ENCODE results near the gene RAD54L. TPM values are rescaled to one million over a fixed set of nuclear protein-coding genes. Genes with fewer than 3 reads are reported as not detected.
"Not testable (repeated sequence)": the region's sequence is repeated elsewhere in the genome, so short reads cannot be mapped to it uniquely, and the experiment has no call there.

Gene RAD54L
- total RNA-seq (2014; rRNA removed; shearing (Covaris generic)), result 8.5 and 10.5 TPM in 2 replicates

- peak; percentile 96 for DNase-seq (ENCODE audit: low spot score)
Observed at GRCh38 chr1:46247436-46248121, at the start of gene RAD54L. RAD54L (plus strand) TSS chr1:46247763; CDS start chr1:46248406, 643 bp downstream.

GRCh38 chr1:46197964-46198811 is 49.4 kb upstream of the RAD54L start, which contains the start of gene POMGNT1:
POMGNT1 (minus strand) TSS chr1:46198434; CDS start chr1:46197821, 613 bp downstream.
- peak; percentile 44 for DNase-seq (ENCODE audit: low spot score)

- no peak for DNase-seq (ENCODE audit: low spot score)
Observed at GRCh38 chr1:46199233-46199749, 48.3 kb upstream of the RAD54L start.

- no peak for DNase-seq (ENCODE audit: low spot score)
Observed at GRCh38 chr1:46203738-46204405, 43.7 kb upstream of the RAD54L start.

GRCh38 chr1:46204406-46204742 is 43.2 kb upstream of the RAD54L start:
- no peak for DNase-seq (ENCODE audit: low spot score)

- DNase-seq (ENCODE audit: low spot score), result no peak
Observed at GRCh38 chr1:46205141-46205540, 42.4 kb upstream of the RAD54L start.

- no peak for DNase-seq (ENCODE audit: low spot score)
Observed at GRCh38 chr1:46205791-46206190, 41.8 kb upstream of the RAD54L start.

- no peak for DNase-seq (ENCODE audit: low spot score)
Observed at GRCh38 chr1:46206399-46206798, 41.2 kb upstream of the RAD54L start.

GRCh38 chr1:46210561-46210960 is 37.0 kb upstream of the RAD54L start:
- no peak for DNase-seq (ENCODE audit: low spot score)

- DNase-seq (ENCODE audit: low spot score), result no peak
Observed at GRCh38 chr1:46211051-46211450, 36.5 kb upstream of the RAD54L start.

- no peak for DNase-seq (ENCODE audit: low spot score)
Observed at GRCh38 chr1:46215504-46215903, 32.1 kb upstream of the RAD54L start.

GRCh38 chr1:46218443-46218842 is 29.1 kb upstream of the RAD54L start:
- DNase-seq (ENCODE audit: low spot score), result no peak

GRCh38 chr1:46219551-46220520 is 27.7 kb upstream of the RAD54L start:
- DNase-seq (ENCODE audit: low spot score), result no peak

- no peak for DNase-seq (ENCODE audit: low spot score)
Observed at GRCh38 chr1:46220808-46221207, 26.8 kb upstream of the RAD54L start.

- no peak for DNase-seq (ENCODE audit: low spot score)
Observed at GRCh38 chr1:46221749-46222148, 25.8 kb upstream of the RAD54L start.

GRCh38 chr1:46223055-46223454 is 24.5 kb upstream of the RAD54L start:
- not testable (repeated sequence) for DNase-seq (ENCODE audit: low spot score)

- peak; percentile 87 for DNase-seq (ENCODE audit: low spot score)
Observed at GRCh38 chr1:46223472-46223943, 24.1 kb upstream of the RAD54L start.

- DNase-seq (ENCODE audit: low spot score), result no peak
Observed at GRCh38 chr1:46224966-46225365, 22.6 kb upstream of the RAD54L start.

GRCh38 chr1:46231231-46231630 is 16.3 kb upstream of the RAD54L start:
- DNase-seq (ENCODE audit: low spot score), result not testable (repeated sequence)

- DNase-seq (ENCODE audit: low spot score), result no peak
Observed at GRCh38 chr1:46236882-46237281, 10.7 kb upstream of the RAD54L start.

- DNase-seq (ENCODE audit: low spot score), result peak; percentile 49
Observed at GRCh38 chr1:46238865-46239264, 8.7 kb upstream of the RAD54L start.
